ENCODE data around the gene FHL2. TPM values are rescaled to one million over a fixed set of nuclear protein-coding genes. Genes with fewer than 3 reads are reported as not detected.

FHL2 gene
- total and polyA plus RNA-seq, 9 of the 15 experiments (the other 6 are each of a cell fraction or from before 2014, with no cell fraction given): 7.5 to 33.1 (median 23.9) TPM

GRCh38 chr2:105369777-105370690, 28.8 kb downstream of the FHL2 start (continued):
- TF ChIP-seq ZNF592 (IDR thresholded peaks at IDR 0.05) (0 out of 2 replicates have a peak, but pooled peaks have one; percentile 16), FOXP4 (CRISPR knock-in tag; IDR thresholded peaks at IDR 0.05; ENCODE audit: borderline replicate concordance) (0 out of 2 replicates have a peak, but pooled peaks have one; percentile 9), STAG1 (CRISPR knock-in tag; IDR thresholded peaks at IDR 0.05; ENCODE audit: borderline replicate concordance) (peak; percentile 94), NONO (IDR thresholded peaks at IDR 0.05; ENCODE audit: low read depth in 2 of 2, low read length in 1 of 2) (no peak), RB1 (IDR thresholded peaks at IDR 0.05; ENCODE audit: low read depth) (peak; percentile 64), ZNF384 (IDR thresholded peaks at IDR 0.05; ENCODE audit: low read depth, low read length) (peak; percentile 63; the same call in 1 of the 2 replicates), TEAD1 (CRISPR knock-in tag; IDR thresholded peaks at IDR 0.05) (0 out of 4 replicates have a peak, but pooled peaks of 1 of the 2 experiments have one; percentile 62), NR0B1 (IDR thresholded peaks at IDR 0.05; ENCODE audit: partially characterized antibody) (no peak), ZNF408 (CRISPR knock-in tag; IDR thresholded peaks at IDR 0.05; ENCODE audit: low read depth) (no peak), ZNF282 (CRISPR knock-in tag; IDR thresholded peaks at IDR 0.05) (no peak), E2F6 (IDR thresholded peaks at IDR 0.05; ENCODE audit: borderline replicate concordance in 1 of 2, extremely low read depth in 1 of 2, insufficient read depth in 1 of 2, insufficient read length in 1 of 2, low read depth in 1 of 2, low read length in 1 of 2, poor library complexity in 1 of 2, severe bottlenecking in 1 of 2) (peak; percentile 16 to 27), ID3 (CRISPR knock-in tag; IDR thresholded peaks at IDR 0.05) (no peak), ID3 (tag; IDR thresholded peaks at IDR 0.05) (0 out of 2 replicates have a peak, but pooled peaks have one; percentile 39)
